A549 (cell line): Measurements from ENCODE around the gene PCDHGC5. TPM values are rescaled to one million over a fixed set of nuclear protein-coding genes. Genes with fewer than 3 reads are reported as not detected.

ENCODE experiments used
- ATAC-seq, 2 experiments: fragments of 200-7000 bp in 1 of 2; fragments of >200 bp in 1 of 2; cut with Nextera tagmentation in 1 of 2; cut with Tn5 transposase in 1 of 2; 3 replicates each; pipeline versions ENCODE4 v1.8.0 to v1.9.1; 2018 to 2020; ENCODE audit warnings: mild to moderate bottlenecking in 1 of 2, moderate library complexity in 1 of 2
- CTCF ChIA-PET: fragments of 300-600 bp; sonication (Branson Sonifier 250); formaldehyde crosslinking; extraction: SDS; loops from one replicate; lab custom pipeline; 2021; ENCODE audit warnings: antibody characterized with exemption, inconsistent platforms; lab: Yijun Ruan, JAX
- POLR2A ChIA-PET: fragments of 350-600 bp; formaldehyde crosslinking; extraction: SDS; loops from one replicate; lab custom pipeline; 2021; ENCODE audit warnings: antibody characterized with exemption, inconsistent platforms; lab: Yijun Ruan, JAX
- DNase-seq, 2 experiments: peaks; one replicate each; pipeline versions ENCODE4 v3.0.0 to v3.0.0-alpha.2; 2011 to 2016; ENCODE audit warnings: low read depth in 1 of 2, low spot score in 1 of 2
- FAIRE-seq: peaks from 2 replicates; lab custom pipeline; 2011; peaks lifted over from hg19 to GRCh38; lab: Jason Lieb, UNC
- H3K27ac ChIP-seq, 2 experiments: fragments of >200 bp; sonication (Bioruptor Twin); formaldehyde crosslinking; 3 replicates each; pipeline ENCODE4 v1.5.1; 2016 to 2017
- H3K4me1 ChIP-seq: fragments of >200 bp; sonication (Bioruptor Twin); formaldehyde crosslinking; 3 replicates; pipeline ENCODE4 v1.6.1; 2016
- H3K4me2 ChIP-seq: fragments of >200 bp; sonication (Bioruptor Twin); formaldehyde crosslinking; 3 replicates; pipeline ENCODE4 v1.6.1; 2016
- H3K4me3 ChIP-seq: fragments of >200 bp; sonication (Bioruptor Twin); formaldehyde crosslinking; 3 replicates; pipeline ENCODE4 v1.5.1; 2016
- H3K9me3 ChIP-seq: fragments of >200 bp; sonication (Bioruptor Twin); formaldehyde crosslinking; 3 replicates; pipeline ENCODE4 v1.6.1; 2016
- BHLHE40 ChIP-seq: IDR thresholded peaks from 2 replicates; pipeline ENCODE4 v1.6.1; 2012; ENCODE audit warnings: low read depth, low read length, inconsistent platforms
- CBX2 ChIP-seq: fragments of 200-600 bp; sonication (generic); IDR thresholded peaks from 2 replicates; pipeline ENCODE4 v1.6.1; 2016; ENCODE audit warnings: low read depth, mild to moderate bottlenecking, borderline replicate concordance
- CBX8 ChIP-seq: fragments of 200-600 bp; sonication (generic); IDR thresholded peaks from 2 replicates; pipeline ENCODE4 v1.6.1; 2016
- EP300 ChIP-seq, 2 experiments: fragments of >200 bp; sonication (Bioruptor Twin); formaldehyde crosslinking; IDR thresholded peaks; 2 replicates in 1 of 2; 3 replicates in 1 of 2; pipeline ENCODE4 v1.6.1; 2016 to 2017
- FOXS1 ChIP-seq: fragments of 250-450 bp; sonication (Bioruptor Pico); IDR thresholded peaks from 2 replicates; pipeline ENCODE4 v1.5.0; 2020; ENCODE audit warnings: mild to moderate bottlenecking, moderate library complexity
- GATA3 ChIP-seq: IDR thresholded peaks from 2 replicates; pipeline ENCODE4 v1.6.1; 2012; ENCODE audit warnings: borderline replicate concordance
- HEYL ChIP-seq: fragments of 250-450 bp; sonication (Bioruptor Pico); IDR thresholded peaks from 2 replicates; pipeline ENCODE4 v1.8.0; 2021; ENCODE audit warnings: mild to moderate bottlenecking, moderate library complexity
- HOXB13 ChIP-seq: fragments of 250-450 bp; sonication (Bioruptor Pico); IDR thresholded peaks from 2 replicates; pipeline ENCODE4 v1.5.0; 2020; ENCODE audit warnings: low read depth, mild to moderate bottlenecking, moderate library complexity
- HOXB5 ChIP-seq: fragments of 250-450 bp; sonication (Bioruptor Pico); IDR thresholded peaks from 2 replicates; pipeline ENCODE4 v1.5.0; 2020; ENCODE audit warnings: mild to moderate bottlenecking, moderate library complexity
- JUNB ChIP-seq: fragments of >200 bp; sonication (Bioruptor Twin); formaldehyde crosslinking; IDR thresholded peaks from 2 replicates; pipeline ENCODE4 v1.6.1; 2016
- KDM5A ChIP-seq: fragments of 200-600 bp; sonication (generic); IDR thresholded peaks from 2 replicates; pipeline ENCODE4 v1.6.1; 2016; ENCODE audit warnings: antibody characterized with exemption, mild to moderate bottlenecking
- MAZ ChIP-seq: fragments of 150-350 bp; IDR thresholded peaks from 2 replicates; pipeline ENCODE4 v1.6.1; 2014; ENCODE audit warnings: antibody characterized with exemption, low read depth, low read length, borderline replicate concordance
- NFE2L2 ChIP-seq: fragments of 150-350 bp; conservative IDR thresholded peaks from 2 replicates; pipeline ENCODE4 v1.6.1; 2014; ENCODE audit warnings: low read length
- NPAS2 ChIP-seq: fragments of 250-450 bp; sonication (Bioruptor Pico); IDR thresholded peaks from 2 replicates; pipeline ENCODE4 v1.8.0; 2022; ENCODE audit warnings: mild to moderate bottlenecking, moderate library complexity, borderline replicate concordance
- NR3C1 ChIP-seq: fragments of >200 bp; sonication (Bioruptor Twin); formaldehyde crosslinking; IDR thresholded peaks from 3 replicates; pipeline ENCODE4 v1.6.1; 2017
- RAD21 ChIP-seq, 2 experiments: fragments of >200 bp in 1 of 2; sonication (Bioruptor Twin) in 1 of 2; formaldehyde crosslinking in 1 of 2; IDR thresholded peaks in 1 of 2; conservative IDR thresholded peaks in 1 of 2; 2 replicates in 1 of 2; 3 replicates in 1 of 2; pipeline ENCODE4 v1.6.1; 2012 to 2018; ENCODE audit warnings: inconsistent platforms in 1 of 2
- RCOR1 ChIP-seq: fragments of 150-350 bp; IDR thresholded peaks from 2 replicates; pipeline ENCODE4 v1.6.1; 2014; ENCODE audit warnings: antibody characterized with exemption, low read length, low read depth
- RFX5 ChIP-seq: fragments of 450-650 bp; IDR thresholded peaks from 2 replicates; pipeline ENCODE4 v1.7.1; 2014; ENCODE audit warnings: antibody characterized with exemption, mild to moderate bottlenecking, moderate library complexity
- RNF2 ChIP-seq: fragments of 200-600 bp; sonication (generic); IDR thresholded peaks from 2 replicates; pipeline ENCODE4 v1.6.1; 2016; ENCODE audit warnings: low read depth, mild to moderate bottlenecking, antibody characterized with exemption, moderate library complexity, borderline replicate concordance
- SMC3 ChIP-seq: fragments of >200 bp; sonication (Bioruptor Twin); formaldehyde crosslinking; IDR thresholded peaks from 3 replicates; pipeline ENCODE4 v1.6.1; 2018; ENCODE audit warnings: inconsistent platforms
- SREBF2 ChIP-seq: fragments of 450-650 bp; IDR thresholded peaks from 2 replicates; pipeline ENCODE4 v1.6.1; 2014; ENCODE audit warnings: mild to moderate bottlenecking, moderate library complexity
- TFCP2L1 ChIP-seq: fragments of 250-450 bp; sonication (Bioruptor Pico); IDR thresholded peaks from 2 replicates; pipeline ENCODE4 v1.5.0; 2021; ENCODE audit warnings: mild to moderate bottlenecking
- TP53 ChIP-seq: fragments of 250-450 bp; sonication (Bioruptor Pico); IDR thresholded peaks from 2 replicates; pipeline ENCODE4 v1.5.0; 2021; ENCODE audit warnings: mild to moderate bottlenecking, moderate library complexity
- WGBS: methylation state at CpG from one replicate; pipeline ENCODE4 v1.1.6; 2017; ENCODE audit errors: missing lambda C conversion rate; 5-methylcytosine and 5-hydroxymethylcytosine counted together
- polyA plus RNA-seq, 4 experiments: library from polyadenylated mRNA; depleted of rRNA in 3 of 4; stranded (reverse); fragments of >200 nt; fragmentation: RNase III in 1 of 4; extraction: RNeasy Plus Mini Kit Qiagen cat#74134 plus additional on column Dnase treatment in 1 of 4; gene quantifications; 2 replicates in 3 of 4; 3 replicates in 1 of 4; pipeline ENCODE4 v1.2.3, GENCODE V29; 2011 to 2017
- TF ChIP-seq, protein P1 (sequence below): fragments of 250-450 bp; sonication (Bioruptor Pico); IDR thresholded peaks from 2 replicates; pipeline ENCODE4 v1.5.0; 2020; ENCODE audit warnings: low read depth, mild to moderate bottlenecking, moderate library complexity
- TF ChIP-seq, protein P2 (sequence below): IDR thresholded peaks from 2 replicates; pipeline ENCODE4 v1.6.1; 2012; ENCODE audit warnings: low read depth, borderline replicate concordance
- TF ChIP-seq, protein P3 (sequence below): fragments of >200 bp; sonication (Bioruptor Twin); formaldehyde crosslinking; IDR thresholded peaks from 3 replicates; pipeline ENCODE4 v1.6.1; 2016
- TF ChIP-seq, protein P4 (sequence below): fragments of >200 bp; sonication (Bioruptor Twin); formaldehyde crosslinking; IDR thresholded peaks from 2 replicates; pipeline ENCODE4 v1.6.1; 2016

Gene PCDHGC5
- polyA plus RNA-seq, 2 of the 4 experiments (the other 2 are of a cell fraction) = not detected

DNA sequence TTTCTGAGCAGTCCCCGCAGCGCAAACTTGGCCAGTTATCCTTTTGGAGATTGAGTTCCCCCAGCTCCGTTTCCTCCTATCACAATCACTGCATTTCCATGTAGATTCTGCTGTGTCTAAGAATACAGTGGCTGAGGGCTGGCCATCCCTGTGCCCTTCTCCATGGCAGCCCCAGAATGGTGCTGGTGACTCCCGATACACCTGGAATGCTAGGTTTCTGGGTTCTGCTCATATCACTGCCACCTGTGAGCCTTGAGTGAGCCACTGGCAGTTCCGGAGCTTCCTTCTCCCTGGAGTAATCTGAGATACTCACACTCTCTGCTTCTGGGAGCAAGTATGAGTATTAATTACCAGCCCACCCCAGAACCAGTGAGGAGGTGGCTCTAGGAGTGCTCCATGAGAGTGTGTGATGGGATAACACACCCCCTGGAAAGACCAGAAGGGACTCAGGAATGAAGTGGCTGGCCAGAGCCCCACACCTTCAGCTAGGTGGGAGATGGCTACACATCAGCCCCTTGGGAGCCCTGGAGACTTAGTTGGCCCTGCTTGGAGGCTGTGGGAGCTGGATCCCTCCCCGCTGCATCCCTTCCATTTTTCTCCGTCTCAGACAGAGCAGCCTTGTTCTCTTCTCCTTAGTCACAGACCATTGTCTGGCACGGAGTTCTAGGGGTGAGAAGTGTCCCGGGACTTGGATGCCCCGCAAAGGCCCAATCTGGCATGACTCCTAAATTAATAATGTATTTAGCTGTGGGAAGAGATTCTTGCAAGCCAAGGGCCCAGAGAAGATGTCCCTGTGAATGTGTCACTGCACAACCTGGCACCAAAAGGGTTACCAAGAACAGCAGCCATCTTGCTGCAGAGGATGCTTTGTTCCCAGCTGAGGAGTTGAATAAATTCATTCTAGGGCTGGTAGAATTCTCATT is 4.9 kb downstream of the PCDHGC5 start:
- no peaks in the 10 kb centered on the region for H3K4me1 ChIP-seq
- DNase-seq = no peak
- H3K27ac ChIP-seq = no peak overlapping the region
- no peak overlapping the region for H3K4me2 ChIP-seq
- FAIRE-seq = no peak
- ATAC-seq = peak in 1 of 2 experiments; percentile 35; a peak in 2 of 6 replicates
- CTCF ChIA-PET = interaction anchor here (0.8 to 3.9 kb wide), 5 partner anchors 16 to 111 kb away, joined by 3 to 16 read pairs (median 6); partner anchors contain the start of gene PCDHGA7
- POLR2A ChIA-PET = no interaction called here
- no peak for TF ChIP-seq CBX2
- TF ChIP-seq, protein P1, sequence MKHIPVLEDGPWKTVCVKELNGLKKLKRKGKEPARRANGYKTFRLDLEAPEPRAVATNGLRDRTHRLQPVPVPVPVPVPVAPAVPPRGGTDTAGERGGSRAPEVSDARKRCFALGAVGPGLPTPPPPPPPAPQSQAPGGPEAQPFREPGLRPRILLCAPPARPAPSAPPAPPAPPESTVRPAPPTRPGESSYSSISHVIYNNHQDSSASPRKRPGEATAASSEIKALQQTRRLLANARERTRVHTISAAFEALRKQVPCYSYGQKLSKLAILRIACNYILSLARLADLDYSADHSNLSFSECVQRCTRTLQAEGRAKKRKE (CRISPR knock-in tag) = no peak
- TF ChIP-seq NPAS2 = no peak
- no peak for TF ChIP-seq TFCP2L1
- TF ChIP-seq NR3C1 = no peak
- no peak for TF ChIP-seq RCOR1
- TF ChIP-seq, protein P2, sequence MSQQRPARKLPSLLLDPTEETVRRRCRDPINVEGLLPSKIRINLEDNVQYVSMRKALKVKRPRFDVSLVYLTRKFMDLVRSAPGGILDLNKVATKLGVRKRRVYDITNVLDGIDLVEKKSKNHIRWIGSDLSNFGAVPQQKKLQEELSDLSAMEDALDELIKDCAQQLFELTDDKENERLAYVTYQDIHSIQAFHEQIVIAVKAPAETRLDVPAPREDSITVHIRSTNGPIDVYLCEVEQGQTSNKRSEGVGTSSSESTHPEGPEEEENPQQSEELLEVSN = no peak
- TF ChIP-seq, protein P3, sequence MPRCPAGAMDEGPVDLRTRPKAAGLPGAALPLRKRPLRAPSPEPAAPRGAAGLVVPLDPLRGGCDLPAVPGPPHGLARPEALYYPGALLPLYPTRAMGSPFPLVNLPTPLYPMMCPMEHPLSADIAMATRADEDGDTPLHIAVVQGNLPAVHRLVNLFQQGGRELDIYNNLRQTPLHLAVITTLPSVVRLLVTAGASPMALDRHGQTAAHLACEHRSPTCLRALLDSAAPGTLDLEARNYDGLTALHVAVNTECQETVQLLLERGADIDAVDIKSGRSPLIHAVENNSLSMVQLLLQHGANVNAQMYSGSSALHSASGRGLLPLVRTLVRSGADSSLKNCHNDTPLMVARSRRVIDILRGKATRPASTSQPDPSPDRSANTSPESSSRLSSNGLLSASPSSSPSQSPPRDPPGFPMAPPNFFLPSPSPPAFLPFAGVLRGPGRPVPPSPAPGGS = no peak
- no peak for TF ChIP-seq BHLHE40
- no peak for TF ChIP-seq MAZ
- TF ChIP-seq KDM5A = no peak
- TF ChIP-seq RNF2 = no peak
- TF ChIP-seq JUNB = no peak
- TF ChIP-seq, protein P4, sequence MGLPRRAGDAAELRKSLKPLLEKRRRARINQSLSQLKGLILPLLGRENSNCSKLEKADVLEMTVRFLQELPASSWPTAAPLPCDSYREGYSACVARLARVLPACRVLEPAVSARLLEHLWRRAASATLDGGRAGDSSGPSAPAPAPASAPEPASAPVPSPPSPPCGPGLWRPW = no peak
- no peak for TF ChIP-seq GATA3
- TF ChIP-seq RFX5 = no peak
- no peak for TF ChIP-seq FOXS1 (CRISPR knock-in tag)
- no peak for TF ChIP-seq TP53
- WGBS = 56% methylated on average over 10 of the region's 10 CpGs
- no peaks in the 10 kb centered on the region for H3K9me3 ChIP-seq
- H3K4me3 ChIP-seq = no peak overlapping the region

DNA sequence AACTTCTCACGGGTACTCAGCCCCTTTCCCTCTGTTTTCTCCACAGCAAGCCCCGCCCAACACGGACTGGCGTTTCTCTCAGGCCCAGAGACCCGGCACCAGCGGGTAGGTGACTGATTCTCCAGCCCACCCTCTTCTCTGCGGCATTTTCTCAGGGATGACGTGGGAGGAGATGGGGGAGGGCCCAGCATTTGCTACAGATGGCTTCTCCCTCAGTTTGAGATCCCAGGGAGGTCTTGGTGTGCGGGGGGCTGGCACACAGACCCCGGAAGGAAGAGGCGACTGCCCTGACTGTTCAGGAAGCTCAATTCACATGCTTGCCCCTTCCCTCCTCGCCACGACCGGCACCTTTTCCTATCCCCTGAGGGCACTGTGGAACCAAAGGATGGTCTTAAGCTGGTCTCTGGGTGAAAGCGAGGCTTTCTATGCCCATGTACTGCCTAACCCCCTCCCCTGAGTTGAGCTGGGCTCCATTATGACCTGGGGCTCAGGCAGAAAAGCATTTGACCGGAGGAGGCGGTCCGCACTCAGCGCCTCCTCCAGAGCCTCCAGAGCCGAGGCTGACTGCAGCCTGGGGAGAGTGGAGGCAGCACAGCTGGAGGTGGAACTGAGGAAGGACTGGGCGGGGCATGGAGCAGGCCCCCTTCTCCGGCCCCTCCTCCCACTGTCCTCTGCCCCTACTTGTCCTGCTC is 6.0 kb downstream of the PCDHGC5 start:
- TF ChIP-seq SMC3 = no peak
- ATAC-seq = no peak
- Histone ChIP-seq H3K4me1 (no peaks in the 10 kb centered on the region), H3K27ac (no peak overlapping the region), H3K4me3 (no peak overlapping the region), H3K9me3 (no peaks in the 10 kb centered on the region), H3K4me2 (no peak overlapping the region)
- CTCF ChIA-PET = interaction anchor here (3.9 kb wide), 1 partner anchor 29 kb away, joined by 15 read pairs; no protein-coding TSS in a partner anchor
- POLR2A ChIA-PET = no interaction called here
- 46% methylated on average over 22 of the region's 22 CpGs for WGBS
- no peak for FAIRE-seq
- no peak for DNase-seq

DNA sequence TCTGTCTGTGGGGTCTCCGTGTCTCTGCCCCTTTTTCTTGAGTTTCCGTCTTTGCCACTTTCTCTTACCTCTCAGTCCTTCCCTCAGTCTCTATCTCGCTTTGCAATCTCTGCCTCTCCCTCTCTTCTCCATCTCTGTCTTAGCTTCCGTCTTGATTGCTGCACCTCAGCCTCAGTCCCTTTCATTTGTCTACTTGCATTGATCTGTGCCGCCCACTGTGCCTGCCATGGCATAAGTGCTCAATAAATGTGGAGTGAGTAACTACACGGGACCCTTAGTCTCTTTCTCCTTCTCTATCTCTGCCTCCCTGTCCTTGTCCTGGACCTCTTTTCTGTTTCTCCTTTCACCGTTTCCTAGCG is 6.6 kb downstream of the PCDHGC5 start:
- ATAC-seq (no peak), FAIRE-seq (no peak), DNase-seq (no peak)
- CTCF ChIA-PET = interaction anchor here (1.0 to 3.9 kb wide), 2 partner anchors 29 to 146 kb away, joined by 3 to 15 read pairs; partner anchors contain the start of gene PCDHGB1
- Histone ChIP-seq H3K27ac (no peak overlapping the region), H3K9me3 (no peaks in the 10 kb centered on the region), H3K4me1 (no peaks in the 10 kb centered on the region), H3K4me3 (no peak overlapping the region), H3K4me2 (no peak overlapping the region)
- WGBS = 77% methylated on average over 8 of the region's 8 CpGs
- POLR2A ChIA-PET = no interaction called here
- TF ChIP-seq RNF2 (no peak), NFE2L2 (no peak), EP300 (IDR thresholded peaks at IDR 0.05) (no peak), RAD21 (conservative IDR thresholded peaks at IDR 0.05 in 1 of 2, IDR thresholded peaks at IDR 0.05 in 1 of 2) (no peak), RFX5 (no peak), SREBF2 (no peak), CBX2 (no peak), HOXB5 (CRISPR knock-in tag) (no peak), HEYL (no peak), JUNB (no peak), BHLHE40 (no peak), GATA3 (no peak), HOXB13 (no peak), RCOR1 (no peak), FOXS1 (CRISPR knock-in tag) (no peak), CBX8 (no peak)
